Measurements from ENCODE around the gene AGT.

The AGT gene

DNA sequence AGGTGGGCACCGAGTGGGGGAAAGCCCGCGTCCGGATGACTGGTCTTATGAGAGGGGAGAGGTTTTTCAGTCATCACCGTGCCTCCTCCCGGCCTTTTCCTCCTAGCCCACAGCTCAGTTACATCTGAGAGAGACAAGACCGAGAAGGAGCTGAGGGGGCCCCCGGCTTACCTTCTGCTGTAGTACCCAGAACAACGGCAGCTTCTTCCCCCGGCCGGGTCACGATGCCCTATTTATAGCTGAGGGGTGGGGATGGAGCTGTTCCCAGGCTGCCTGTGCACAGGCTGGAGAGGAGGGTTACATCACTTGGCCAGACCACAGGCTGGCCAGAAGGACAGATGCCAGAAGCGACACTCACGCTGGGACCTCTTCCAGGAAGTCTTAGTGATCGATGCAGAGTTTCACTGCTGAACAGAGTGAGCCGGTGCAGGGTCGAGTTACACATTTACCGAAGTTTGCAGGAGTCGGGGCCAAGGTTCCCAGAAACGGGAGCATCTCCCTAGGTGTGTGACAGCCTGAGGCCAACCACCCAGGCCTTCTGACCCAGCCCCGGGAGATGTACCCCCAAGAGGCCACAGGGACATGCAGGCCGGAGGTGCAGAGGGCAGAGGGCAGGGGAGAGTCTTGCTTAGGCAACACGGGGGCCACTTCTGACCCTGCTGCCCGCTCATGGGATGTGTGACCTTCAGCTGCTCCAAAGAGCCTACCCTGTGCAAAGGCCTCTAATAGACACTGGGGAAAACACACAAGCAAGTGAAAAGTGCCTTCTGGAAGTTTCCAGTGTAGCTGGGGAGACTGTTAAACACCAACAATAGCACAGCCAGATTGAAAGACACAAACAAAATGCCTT lies at the start of gene AGT:
Gene AGT, minus strand, starts transcription at position 208 of the 850 bp plus-strand sequence. CDS start 3,299 bp downstream, outside the sequence.
- no peak for FAIRE-seq

GRCh38 chr1:230761443-230762167 lies 47.7 kb upstream of the AGT start:
- FAIRE-seq (no peak), DNase-seq (ENCODE audit: extremely low spot score, insufficient read length, low read depth) (no peak)

More for the DNA sequence above, at the start of gene AGT:
- DNase-seq (ENCODE audit: extremely low spot score, insufficient read length, low read depth), result no peak

GRCh38 chr1:230760360-230760827 lies 46.5 kb upstream of the AGT start:
- DNase-seq (ENCODE audit: extremely low spot score, insufficient read length, low read depth), result no peak
- FAIRE-seq, result no peak

GRCh38 chr1:230759369-230760065 lies 45.6 kb upstream of the AGT start:
- no peak for FAIRE-seq
- no peak for DNase-seq (ENCODE audit: extremely low spot score, insufficient read length, low read depth)

DNA sequence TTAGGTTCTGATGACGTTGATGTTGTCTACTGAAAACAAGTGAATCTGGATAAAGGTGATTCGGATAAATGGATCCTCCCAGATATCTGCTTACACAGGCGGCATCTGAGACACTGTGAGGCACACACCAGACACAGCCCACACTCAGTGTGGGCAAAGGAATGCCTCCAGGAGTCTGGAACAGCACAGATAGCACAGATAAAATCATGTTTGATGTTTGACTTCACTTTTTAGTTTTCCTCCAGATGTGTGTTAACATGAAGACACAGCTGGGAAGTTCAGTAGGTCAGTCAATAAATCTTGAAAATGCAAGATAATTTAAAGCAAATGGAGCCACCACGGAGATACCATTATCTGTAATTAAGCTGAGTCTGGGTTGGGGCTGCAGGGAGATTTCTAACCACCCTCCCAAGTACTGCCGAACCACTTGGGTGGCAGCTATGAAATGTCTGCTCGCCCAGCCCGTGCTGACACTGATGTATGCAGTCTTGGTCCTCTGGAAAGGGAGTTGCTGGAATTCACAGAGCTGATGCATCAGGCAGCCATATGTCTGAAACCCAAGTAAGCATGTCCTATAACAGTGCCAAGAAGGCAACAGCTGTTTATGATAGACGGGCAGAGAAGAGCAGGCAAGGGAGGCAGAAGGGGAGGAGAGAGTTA lies 44.9 kb upstream of the AGT start:
- no peak for FAIRE-seq
- DNase-seq (ENCODE audit: extremely low spot score, insufficient read length, low read depth), result no peak

GRCh38 chr1:230757856-230758708 lies 44.2 kb upstream of the AGT start:
- no peak for FAIRE-seq
- no peak for DNase-seq (ENCODE audit: extremely low spot score, insufficient read length, low read depth)

GRCh38 chr1:230754796-230755195 lies 40.9 kb upstream of the AGT start:
- FAIRE-seq (no peak), DNase-seq (ENCODE audit: extremely low spot score, insufficient read length, low read depth) (no peak)

DNA sequence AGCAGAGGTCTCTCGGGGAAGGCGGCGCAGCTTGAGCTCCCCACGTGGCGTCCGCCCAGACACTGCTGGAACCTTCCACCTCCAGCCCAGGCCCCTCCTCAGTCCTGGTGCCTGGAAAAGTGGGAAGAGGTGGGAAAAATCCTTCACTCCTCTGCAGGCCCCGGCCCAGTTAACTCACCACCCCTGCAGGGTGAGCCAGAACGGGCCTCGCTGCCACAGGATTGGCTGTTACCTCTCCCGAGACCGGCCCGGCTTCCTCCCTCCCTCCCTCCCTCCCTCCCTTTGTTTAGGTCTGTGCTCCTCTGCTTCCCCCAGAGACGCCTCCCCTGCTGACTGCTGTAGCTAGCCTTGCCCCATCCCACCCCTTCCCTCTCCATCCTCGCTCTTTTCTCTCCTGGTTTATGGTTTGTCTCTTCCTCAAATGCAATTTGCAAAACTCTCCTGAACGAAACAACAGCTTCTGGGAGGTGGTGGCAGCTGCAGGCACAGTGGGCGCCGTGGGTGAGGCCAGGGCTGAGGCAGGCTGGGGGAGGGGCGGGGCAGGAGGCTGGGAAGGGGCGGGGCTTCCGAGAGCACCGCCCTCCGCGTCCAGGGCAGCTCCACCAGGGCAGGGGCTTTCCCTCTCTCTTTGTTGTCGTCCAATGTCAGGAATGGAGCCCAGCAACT lies 39.8 kb upstream of the AGT start:
- FAIRE-seq, result no peak
- peak; percentile 23 for DNase-seq (ENCODE audit: extremely low spot score, insufficient read length, low read depth)

DNA sequence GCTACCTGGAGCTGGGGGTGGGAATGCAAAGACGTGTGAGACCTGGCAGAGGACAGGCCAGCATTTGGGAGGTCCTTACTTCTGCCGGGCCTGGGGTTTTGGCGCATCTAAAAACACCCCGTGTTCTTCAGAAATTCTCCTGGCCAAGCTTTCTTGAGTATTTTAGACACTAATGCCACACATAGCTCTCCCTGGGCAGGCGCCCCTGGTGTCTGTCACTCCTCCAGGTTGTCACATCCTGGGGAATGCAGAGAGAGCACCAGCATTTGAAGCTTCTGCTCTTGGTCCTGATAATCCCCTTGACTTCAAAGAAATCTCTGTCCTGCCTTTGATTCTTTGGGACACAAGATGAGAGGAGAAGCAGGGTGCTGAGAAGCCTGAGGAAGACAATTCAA lies 39.3 kb upstream of the AGT start:
- DNase-seq (ENCODE audit: extremely low spot score, insufficient read length, low read depth), result no peak
- FAIRE-seq, result no peak

GRCh38 chr1:230752407-230752806 lies 38.5 kb upstream of the AGT start:
- no peak for DNase-seq (ENCODE audit: extremely low spot score, insufficient read length, low read depth)
- FAIRE-seq, result no peak

DNA sequence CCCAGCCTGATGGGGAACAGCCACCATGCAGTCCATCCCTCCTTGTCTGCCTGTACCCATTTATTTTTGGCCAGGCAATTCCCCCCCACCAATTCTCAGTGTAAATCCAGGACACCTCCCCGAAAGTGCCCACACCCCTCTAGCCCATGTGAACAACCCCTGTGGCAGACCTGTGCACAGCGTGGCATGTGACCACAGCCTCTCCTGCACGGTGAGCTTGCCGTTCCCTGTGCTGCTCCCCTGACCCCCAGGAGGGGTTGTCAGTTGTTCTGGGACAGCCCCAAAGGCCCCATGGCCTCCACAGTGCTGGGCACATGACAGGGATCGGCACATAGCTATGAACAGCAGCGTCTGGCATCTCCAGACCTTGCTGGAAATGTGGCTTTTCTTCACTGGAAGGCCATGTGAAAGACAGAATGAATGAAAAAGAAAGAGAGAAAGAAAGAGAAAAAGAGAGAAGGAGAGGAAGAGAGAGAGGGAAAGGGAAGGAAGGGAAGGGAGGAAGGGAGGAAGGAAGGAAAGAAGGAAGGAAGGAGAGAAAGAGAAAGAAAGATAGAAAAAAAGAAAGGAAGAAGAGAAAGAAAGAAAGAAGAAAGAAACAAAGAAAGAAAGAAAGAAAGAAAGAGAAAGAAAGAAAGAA lies 37.2 kb upstream of the AGT start:
- FAIRE-seq, result no peak

GRCh38 chr1:230750576-230750975 lies 36.7 kb upstream of the AGT start:
- no peak for DNase-seq (ENCODE audit: extremely low spot score, insufficient read length, low read depth)
- no peak for FAIRE-seq

More for the DNA sequence above, 37.2 kb upstream of the AGT start:
- DNase-seq (ENCODE audit: extremely low spot score, insufficient read length, low read depth), result no peak

DNA sequence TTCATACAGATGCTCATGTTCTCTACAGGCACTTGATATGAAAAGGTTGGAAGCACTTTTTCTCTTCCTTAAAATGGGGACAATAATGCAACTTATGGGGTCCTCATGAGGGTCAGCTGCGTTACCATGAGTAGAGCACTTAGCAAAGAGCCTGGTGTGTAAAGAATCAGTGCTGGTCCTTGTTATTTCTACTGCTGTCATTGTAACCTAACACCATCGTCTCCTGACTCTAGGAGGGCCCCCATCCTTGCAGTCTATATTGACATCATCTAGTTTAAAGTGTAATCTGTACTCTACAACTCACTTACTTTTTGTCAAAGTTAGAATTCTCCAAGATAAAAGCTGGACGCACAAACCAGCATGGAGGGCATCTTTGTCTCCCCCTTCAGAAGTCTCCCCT lies 35.7 kb upstream of the AGT start:
- DNase-seq (ENCODE audit: extremely low spot score, insufficient read length, low read depth) (no peak), FAIRE-seq (no peak)

DNA sequence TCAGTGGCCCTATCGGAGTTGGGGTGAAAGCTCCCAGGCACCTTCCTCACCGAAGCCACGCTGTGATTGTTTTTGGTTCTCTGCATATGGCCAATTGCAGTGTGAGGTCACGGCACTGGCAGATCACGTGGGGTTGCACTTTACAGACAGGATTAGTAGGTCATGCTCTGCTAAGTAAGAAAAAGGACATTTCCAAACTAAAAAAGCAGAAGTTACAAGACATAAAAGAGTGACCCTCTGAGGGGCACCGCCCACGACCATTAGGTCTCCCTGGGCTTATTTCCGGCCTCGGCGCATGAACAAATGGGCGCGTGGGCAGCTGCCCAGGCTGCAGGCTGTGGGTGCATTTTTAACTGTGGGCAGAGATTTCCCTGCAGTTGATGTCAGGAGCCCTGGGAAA lies 35.2 kb upstream of the AGT start:
- FAIRE-seq (no peak), DNase-seq (ENCODE audit: extremely low spot score, insufficient read length, low read depth) (no peak)

DNA sequence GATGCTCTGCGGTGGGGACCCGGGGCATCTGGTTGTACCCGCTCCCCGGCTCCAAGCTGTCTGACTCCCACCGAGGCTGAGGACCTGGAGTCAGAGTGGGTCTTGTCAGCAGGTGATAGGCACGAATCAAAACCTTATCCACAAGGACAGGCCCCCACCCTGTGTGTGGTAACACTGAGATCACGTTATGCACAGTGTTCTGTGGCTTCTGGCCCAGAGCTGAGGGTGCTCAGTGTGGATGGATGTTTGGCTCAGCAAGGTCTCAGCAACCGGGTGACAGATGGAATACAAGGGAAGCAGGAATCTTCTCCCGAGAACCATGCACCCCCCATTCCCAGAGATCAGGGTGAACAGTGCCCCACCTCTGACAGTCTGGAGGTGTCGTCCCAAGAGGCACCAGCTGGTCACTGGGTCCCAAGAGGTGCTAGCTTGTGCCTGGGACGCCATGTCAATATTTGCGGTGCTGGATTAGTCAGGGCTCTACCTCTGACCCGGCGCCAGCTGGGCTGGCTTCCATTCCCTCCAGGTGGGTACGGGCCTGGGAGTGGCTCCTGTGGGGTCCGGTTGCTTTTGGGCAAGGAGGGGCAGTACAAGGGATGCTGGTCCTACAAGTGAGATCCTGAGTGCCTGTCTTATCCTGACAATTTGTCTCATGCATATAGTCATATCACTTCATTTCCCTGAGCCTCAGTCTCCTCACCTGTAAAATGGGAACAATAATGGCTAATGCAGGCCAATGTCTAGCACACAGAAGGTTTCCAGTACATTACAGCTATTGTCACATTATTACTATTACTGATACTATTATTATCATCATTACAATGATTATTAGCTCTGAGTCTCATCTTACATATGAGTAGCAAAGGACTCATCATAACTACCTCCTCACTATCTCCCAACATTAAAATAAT lies 34.2 kb upstream of the AGT start:
- FAIRE-seq, result no peak
- DNase-seq (ENCODE audit: extremely low spot score, insufficient read length, low read depth), result no peak

DNA sequence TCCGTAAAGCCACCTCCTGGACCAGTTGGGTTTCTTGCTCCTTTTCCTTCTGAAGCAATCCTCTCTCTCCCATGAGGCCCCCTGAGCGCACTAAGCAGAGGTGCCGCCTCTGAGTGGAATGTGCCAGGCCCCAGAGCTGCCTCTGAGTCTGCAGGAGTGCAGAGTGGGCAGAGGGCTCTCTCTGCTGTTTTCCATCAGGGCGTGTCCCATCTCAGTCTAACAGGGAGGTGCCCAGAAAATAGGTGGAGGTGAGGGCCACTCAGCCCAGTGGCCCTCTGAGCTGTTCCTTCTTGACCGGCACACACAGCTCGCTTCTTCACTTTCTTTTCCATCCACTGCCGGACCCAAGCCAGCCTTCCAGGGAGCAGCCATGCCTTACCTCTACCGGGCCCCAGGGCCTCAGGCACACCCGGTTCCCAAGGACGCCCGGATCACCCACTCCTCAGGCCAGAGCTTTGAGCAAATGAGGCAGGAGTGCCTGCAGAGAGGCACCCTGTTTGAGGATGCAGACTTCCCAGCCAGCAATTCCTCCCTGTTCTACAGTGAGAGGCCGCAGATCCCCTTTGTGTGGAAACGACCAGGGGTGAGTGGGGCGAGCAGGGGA lies 33.3 kb upstream of the AGT start, which contains the start of gene CAPN9:
Gene CAPN9, plus strand, starts transcription at position 262 of the 604 bp plus-strand sequence. Its CDS starts 109 bp downstream, at position 371.
- no peak for FAIRE-seq

GRCh38 chr1:230746617-230747016 lies 32.7 kb upstream of the AGT start:
- no peak for FAIRE-seq

More for the DNA sequence above, 33.3 kb upstream of the AGT start, which contains the start of gene CAPN9:
- no peak for DNase-seq (ENCODE audit: extremely low spot score, insufficient read length, low read depth)

More at GRCh38 chr1:230746617-230747016, 32.7 kb upstream of the AGT start:
- DNase-seq (ENCODE audit: extremely low spot score, insufficient read length, low read depth), result no peak

Data from GM18507 (cell line).